ENCODE measurements around the gene C1QTNF8.

DNA sequence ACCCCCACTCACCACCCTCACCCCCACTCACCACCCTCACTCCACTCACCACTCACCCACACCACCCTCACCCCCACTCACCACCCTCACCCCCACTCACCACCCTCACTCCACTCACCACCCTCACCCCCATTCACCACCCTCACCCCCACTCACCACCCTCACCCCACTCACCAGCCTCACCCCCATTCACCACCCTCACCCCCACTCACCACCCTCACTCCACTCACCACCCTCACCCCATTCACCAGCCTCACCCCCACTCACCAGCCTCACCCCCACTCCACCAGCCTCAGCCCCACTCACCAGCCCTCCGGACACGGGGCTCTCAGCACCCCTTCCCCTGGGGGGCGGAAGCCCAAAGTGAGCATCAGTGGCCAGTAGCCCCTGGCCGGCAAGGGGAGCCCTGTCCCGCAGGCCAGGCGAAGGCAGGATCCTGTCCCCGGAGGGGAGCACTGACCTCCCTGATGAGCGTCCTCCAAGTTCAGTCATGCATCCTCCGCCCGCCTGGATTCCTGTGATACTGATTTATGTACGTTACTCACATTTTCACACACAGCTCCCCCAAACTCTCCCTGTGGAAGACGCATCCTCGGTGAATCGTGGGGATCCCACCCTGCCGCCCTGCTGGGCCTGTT, 18.0 kb upstream of the C1QTNF8 start:
- TF ChIP-seq CTCF (IDR thresholded peaks at IDR 0.05 in 2 of 3, conservative IDR thresholded peaks at IDR 0.05 in 1 of 3; ENCODE audit: borderline replicate concordance in 1 of 3, insufficient read depth in 1 of 3, low read depth in 2 of 3, low read length in 2 of 3) = no peak
- no peak for TF ChIP-seq POLR2A (IDR thresholded peaks at IDR 0.05; ENCODE audit: borderline replicate concordance, extremely low read depth, insufficient read depth, insufficient read length)
- TF ChIP-seq SIN3A (IDR thresholded peaks at IDR 0.05; ENCODE audit: low read depth) = no peak
- TF ChIP-seq CEBPB (IDR thresholded peaks at IDR 0.05; ENCODE audit: low read depth) = no peak
- TF ChIP-seq ZFX (IDR thresholded peaks at IDR 0.05) = no peak
- TF ChIP-seq EZH2phosphoT487 (IDR thresholded peaks at IDR 0.05; ENCODE audit: borderline replicate concordance) = no peak
- no peak for TF ChIP-seq RAD21 (IDR thresholded peaks at IDR 0.05; ENCODE audit: low read depth)
- TF ChIP-seq YY1 (IDR thresholded peaks at IDR 0.05; ENCODE audit: extremely low read depth, insufficient replicate concordance, low read depth, low read length) = no peak
